Body of pancreas (tissue), 4 donors: ENCODE measurements around the gene FAM229A.

Source experiments
- CTCF ChIP-seq, 7 experiments: fragments of 450-650 bp in 4 of 7; fragments of 200-600 bp in 3 of 7; sonication (generic) in 3 of 7; IDR thresholded peaks; one replicate each; pipeline ENCODE4 v1.5.1; 2016 to 2019; ENCODE audit warnings: antibody characterized with exemption in 7 of 7
- POLR2A ChIP-seq, 3 donors: fragments of 450-650 bp; IDR thresholded peaks; one replicate each; pipeline ENCODE4 v1.6.1; 2016; ENCODE audit warnings: antibody characterized with exemption in 3 of 3, mild to moderate bottlenecking in 2 of 3

- TF ChIP-seq POLR2A (IDR thresholded peaks at IDR 0.05) (no peak), CTCF (IDR thresholded peaks at IDR 0.05) (no peak)
Observed at GRCh38 chr1:32380057-32380456, 17.8 kb upstream of the FAM229A start.
